Coronary artery (tissue), 2 donors: ENCODE measurements around the gene LHX6.

ENCODE experiments used
- DNase-seq: peaks from one replicate; pipeline ENCODE4 v3.0.0-alpha.2; 2017; ENCODE audit warnings: low spot score
- H3K27ac ChIP-seq, 2 donors: fragments of 200-600 bp; sonication (generic); one replicate each; pipeline ENCODE4 v1.5.1; 2016 to 2019
- H3K4me3 ChIP-seq: fragments of 200-600 bp; sonication (generic); 2 replicates; pipeline ENCODE4 v1.5.1; 2016; ENCODE audit warnings: mild to moderate bottlenecking, moderate library complexity
- CTCF ChIP-seq: fragments of 200-600 bp; sonication (generic); IDR thresholded peaks from one replicate; pipeline ENCODE4 v1.5.1; 2019; ENCODE audit warnings: antibody characterized with exemption

The LHX6 gene

GRCh38 chr9:122219856-122220672 is 8.7 kb downstream of the LHX6 start:
- Histone ChIP-seq H3K27ac (no peak overlapping the region), H3K4me3 (peak overlapping the region; percentile 56)
- TF ChIP-seq CTCF, result no peak
- DNase-seq, result peak; percentile 58

GRCh38 chr9:122218935-122219855 is 9.6 kb downstream of the LHX6 start:
- peak; percentile 69 for DNase-seq
- Histone ChIP-seq H3K4me3 (peak overlapping the region; percentile 56), H3K27ac (no peak overlapping the region)
- TF ChIP-seq CTCF, result no peak

- peak overlapping the region; percentile 56 for H3K4me3 ChIP-seq
- no peak overlapping the region for H3K27ac ChIP-seq
- TF ChIP-seq CTCF, result no peak
- peak; percentile 24 for DNase-seq
Observed at GRCh38 chr9:122218071-122218934, 10.5 kb downstream of the LHX6 start.

- TF ChIP-seq CTCF, result no peak
- DNase-seq, result peak; percentile 16
- Histone ChIP-seq H3K27ac (no peak overlapping the region), H3K4me3 (no peak overlapping the region)
Observed at GRCh38 chr9:122217640-122218039, 11.1 kb downstream of the LHX6 start.

- DNase-seq, result peak; percentile 57
- Histone ChIP-seq H3K4me3 (no peak overlapping the region), H3K27ac (no peak overlapping the region)
- TF ChIP-seq CTCF, result no peak
Observed at GRCh38 chr9:122216798-122217418, 11.8 kb downstream of the LHX6 start.

GRCh38 chr9:122216138-122216797 is 12.5 kb downstream of the LHX6 start:
- Histone ChIP-seq H3K27ac (no peak overlapping the region), H3K4me3 (no peak overlapping the region)
- DNase-seq, result no peak
- TF ChIP-seq CTCF, result no peak
